ENCODE data around the gene AGBL4. TPM values are rescaled to one million over a fixed set of nuclear protein-coding genes. Genes with fewer than 3 reads are reported as not detected.

The AGBL4 gene
- total and polyA plus RNA-seq, 2 of the 13 experiments (the other 11 are each of a cell fraction or from before 2014, with no cell fraction given), result not detected

DNA sequence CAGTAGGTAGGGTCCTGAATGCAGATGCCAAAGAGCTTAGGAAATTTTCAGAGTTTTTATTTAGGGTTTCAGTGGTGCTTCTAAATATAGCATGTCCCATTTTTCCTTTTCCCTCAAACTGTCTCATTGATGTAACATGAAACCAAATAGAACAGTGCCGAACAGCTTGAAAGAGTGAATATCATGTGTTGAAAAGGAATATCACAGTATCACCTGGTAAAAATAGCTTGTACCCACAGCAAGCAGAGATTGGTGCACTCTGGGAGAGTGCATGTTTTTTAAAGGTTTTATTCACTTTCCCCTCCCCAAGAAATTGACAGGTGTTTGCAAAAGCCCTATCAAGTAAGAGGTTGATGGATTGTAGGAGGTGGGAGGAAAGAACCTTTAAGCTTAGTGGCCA is 43.1 kb upstream of the AGBL4 start:
- no peaks in the 10 kb centered on the region for H3K36me3 ChIP-seq (replicated peaks in 1 of 2; ENCODE audit: control insufficient read depth in 1 of 2, insufficient read depth in 2 of 2, low read length in 2 of 2)
- ATAC-seq (no peak), FAIRE-seq (no peak), DNase-seq (ENCODE audit: low spot score) (no peak)
- no peak overlapping the region for H3K4me2 ChIP-seq (ENCODE audit: low read depth, low read length)
- H2AFZ ChIP-seq (ENCODE audit: low read length), result no peak overlapping the region
- no TSS peak for BruUV-seq (replicated peaks)
- 0% methylated on average over 1 of the region's 1 CpG for WGBS (ENCODE audit: low lambda C conversion rate)
- H3K27ac ChIP-seq (ENCODE audit: extremely low read length, insufficient read depth, low read length), result no peak overlapping the region
- intact Hi-C loops (cut with micrococcal nuclease; ENCODE audit: unreplicated experiment) (no loop called here), in situ Hi-C loops (cut with HindIII; ENCODE audit: extremely low pct_ligation_motif_present, low pct_unique_long_range_greater_than_20kb) (no loop called here)
- H3K79me2 ChIP-seq (ENCODE audit: insufficient read depth, low read length), result no peaks in the 10 kb centered on the region
- no peak overlapping the region for H3K9ac ChIP-seq (ENCODE audit: insufficient read depth, low read depth, low read length)
- H3K4me1 ChIP-seq (ENCODE audit: insufficient read depth, low read length), result no peaks in the 10 kb centered on the region
- H3K9me3 ChIP-seq (ENCODE audit: low read length), result no peaks in the 10 kb centered on the region
- H4K20me1 ChIP-seq (ENCODE audit: insufficient read depth, low read length), result no peaks in the 10 kb centered on the region
- no peaks in the 10 kb centered on the region; a peak in 1 of 5 replicates for H3K27me3 ChIP-seq (ENCODE audit: control insufficient read depth in 1 of 2, insufficient read depth in 2 of 2, low read length in 2 of 2)
- TF ChIP-seq NCOA1 (CRISPR knock-in tag; IDR thresholded peaks at IDR 0.05), result no peak
- TF ChIP-seq, protein P1, sequence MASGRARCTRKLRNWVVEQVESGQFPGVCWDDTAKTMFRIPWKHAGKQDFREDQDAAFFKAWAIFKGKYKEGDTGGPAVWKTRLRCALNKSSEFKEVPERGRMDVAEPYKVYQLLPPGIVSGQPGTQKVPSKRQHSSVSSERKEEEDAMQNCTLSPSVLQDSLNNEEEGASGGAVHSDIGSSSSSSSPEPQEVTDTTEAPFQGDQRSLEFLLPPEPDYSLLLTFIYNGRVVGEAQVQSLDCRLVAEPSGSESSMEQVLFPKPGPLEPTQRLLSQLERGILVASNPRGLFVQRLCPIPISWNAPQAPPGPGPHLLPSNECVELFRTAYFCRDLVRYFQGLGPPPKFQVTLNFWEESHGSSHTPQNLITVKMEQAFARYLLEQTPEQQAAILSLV (CRISPR knock-in tag; IDR thresholded peaks at IDR 0.05; ENCODE audit: borderline replicate concordance), result no peak
- no peak for TF ChIP-seq ARID4A (CRISPR knock-in tag; IDR thresholded peaks at IDR 0.05; ENCODE audit: borderline replicate concordance)
- TF ChIP-seq ZNF607 (CRISPR knock-in tag; IDR thresholded peaks at IDR 0.05; ENCODE audit: borderline replicate concordance), result no peak
- ChIA-PET CTCF (ENCODE audit: low intra/inter-chr PET ratio, low total read pairs) (no interaction called here), POLR2A (no interaction called here)
- H3K4me3 ChIP-seq (replicated peaks in 1 of 3; ENCODE audit: insufficient read depth in 1 of 3, low read depth in 2 of 3, low read length in 3 of 3), result no peak overlapping the region
